CD4-positive, CD25-positive, alpha-beta regulatory T cell (primary cell): ENCODE results near the gene CCDC3. TPM values are rescaled to one million over a fixed set of nuclear protein-coding genes. Genes with fewer than 3 reads are reported as not detected.

Experiments
- ATAC-seq, 2 donors: fragments of 150-1000 bp; cut with Tn5 transposase; one replicate each; pipeline ENCODE4 v1.10.0; 2021; ENCODE audit warnings: low read depth in 2 of 2, moderate number of reproducible peaks in 2 of 2, moderate library complexity in 1 of 2
- DNase-seq, 3 donors: peaks; one replicate each; pipeline versions ENCODE4 v3.0.0 to v3.0.0-alpha.2; 2012 to 2022; ENCODE audit warnings: mixed read lengths in 1 of 3
- H3K27ac ChIP-seq: one replicate; pipeline ENCODE4 v1.7.0; 2013; ENCODE audit warnings: mild to moderate bottlenecking, low read length; ENCODE audit not compliant: insufficient read depth, poor library complexity, severe bottlenecking
- H3K27me3 ChIP-seq: one replicate; pipeline ENCODE4 v1.7.0; 2013; ENCODE audit warnings: low read length; ENCODE audit not compliant: control insufficient read depth, insufficient read depth
- H3K36me3 ChIP-seq: one replicate; pipeline ENCODE4 v1.7.0; 2013; ENCODE audit warnings: mild to moderate bottlenecking, low read length, moderate library complexity; ENCODE audit not compliant: control insufficient read depth, insufficient read depth
- H3K4me1 ChIP-seq: 2 replicates; pipeline ENCODE4 v1.7.0; 2013; ENCODE audit warnings: mild to moderate bottlenecking, low read length; ENCODE audit not compliant: insufficient read depth, control insufficient read depth, poor library complexity, severe bottlenecking
- H3K4me3 ChIP-seq: one replicate; pipeline ENCODE4 v1.7.0; 2013; ENCODE audit warnings: low read depth, mild to moderate bottlenecking, low read length, moderate library complexity
- H3K9me3 ChIP-seq, 2 experiments: 1 replicate in 1 of 2; 2 replicates in 1 of 2; pipeline ENCODE4 v1.7.0; 2013; ENCODE audit warnings: low read length in 2 of 2, mild to moderate bottlenecking in 1 of 2, moderate library complexity in 1 of 2; ENCODE audit not compliant: control insufficient read depth in 2 of 2
- H3K27ac Mint-ChIP-seq, 3 donors: one replicate each; pipeline ENCODE4 v1.8.0; 2020 to 2022; ENCODE audit warnings: mild to moderate bottlenecking in 3 of 3, mixed read lengths in 3 of 3, moderate library complexity in 2 of 3
- H3K27me3 Mint-ChIP-seq: one replicate; pipeline ENCODE4 v1.8.0; 2022; ENCODE audit warnings: mild to moderate bottlenecking, mixed read lengths
- H3K36me3 Mint-ChIP-seq: one replicate; pipeline ENCODE4 v1.8.0; 2020; ENCODE audit warnings: mixed read lengths
- H3K4me1 Mint-ChIP-seq, 4 donors: one replicate each; pipeline ENCODE4 v1.8.0; 2020 to 2022; ENCODE audit warnings: mixed read lengths in 4 of 4, mild to moderate bottlenecking in 1 of 4
- H3K4me3 Mint-ChIP-seq, 4 donors: one replicate each; pipeline ENCODE4 v1.8.0; 2020 to 2022; ENCODE audit warnings: mild to moderate bottlenecking in 4 of 4, mixed read lengths in 4 of 4, moderate library complexity in 3 of 4
- H3K9me3 Mint-ChIP-seq, 7 donors: one replicate each; pipeline ENCODE4 v1.8.0; 2020 to 2022; ENCODE audit warnings: mixed read lengths in 7 of 7, mild to moderate bottlenecking in 3 of 7, moderate library complexity in 2 of 7
- polyA plus RNA-seq, 4 donors: library from polyadenylated mRNA; unstranded; fragments of 300-500 nt; fragmentation: Illumina TruSeq; gene quantifications; one replicate each; pipeline ENCODE4 v1.2.3, GENCODE V29; 2021
- total RNA-seq: library from RNA; stranded (reverse); gene quantifications from one replicate; pipeline ENCODE4 v1.2.3, GENCODE V29; 2022

Gene CCDC3
- total RNA-seq, result 0.15 TPM
- not detected for polyA plus RNA-seq

DNA sequence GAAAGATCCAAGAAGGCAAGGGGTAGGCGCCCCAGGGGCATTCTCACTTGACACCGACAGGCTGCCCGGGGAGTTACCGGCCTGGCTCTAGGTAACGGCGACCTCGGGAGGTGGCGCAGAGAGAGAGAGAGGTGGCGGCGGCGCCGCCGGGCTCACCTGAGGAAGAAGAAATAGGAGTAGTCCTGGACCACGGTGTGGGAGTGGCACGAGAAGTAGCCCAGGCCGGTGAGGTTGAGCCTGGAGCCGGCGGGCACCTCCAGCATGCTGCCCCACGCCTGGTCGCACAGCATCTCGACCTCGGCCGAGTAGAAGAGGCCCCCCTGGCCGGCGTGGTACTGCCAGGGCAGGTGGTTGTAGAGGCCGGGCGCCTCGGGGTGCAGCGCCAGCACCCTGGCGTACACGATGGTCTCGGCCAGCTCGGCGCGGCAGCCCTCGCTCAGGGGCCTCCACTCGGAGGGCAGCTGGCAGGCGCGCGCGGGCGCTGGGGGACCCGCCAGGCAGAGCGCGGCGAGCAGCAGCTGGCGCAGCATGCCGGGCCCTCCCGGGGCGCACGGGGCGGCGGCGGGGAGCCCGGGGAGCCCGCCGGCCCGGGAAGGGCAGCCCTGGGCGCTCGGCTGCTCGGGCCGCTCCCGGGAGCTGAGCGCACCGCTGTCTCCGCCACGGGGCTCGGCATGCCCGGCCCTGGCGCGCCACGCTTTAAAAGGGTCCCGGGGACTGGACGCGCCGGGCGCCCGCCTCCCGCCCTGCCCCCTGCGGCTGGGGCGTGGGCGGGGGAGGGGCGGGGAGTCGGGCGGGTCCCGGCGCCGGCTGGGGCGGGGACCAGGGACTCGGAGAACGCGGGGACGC, at the start of gene CCDC3:
TSS of gene CCDC3 (minus strand) at position 673 of the 846 bp plus-strand sequence. CDS start at position 530, 143 bp downstream.
- H3K36me3 Mint-ChIP-seq, result no peaks in the 10 kb centered on the region
- DNase-seq (no peak), ATAC-seq (no peak)
- H3K4me3 ChIP-seq, result no peak within 1 kb of the TSS
- H3K4me3 Mint-ChIP-seq, result peak within 1 kb of the TSS in 2 of 4 donors; percentile 2 to 24
- H3K9me3 Mint-ChIP-seq, result peaks cover 0 to 2% (median 0%) of the 10 kb centered on the region in 7 donors
- no peaks in the 10 kb centered on the region for H3K9me3 ChIP-seq
- no peak within 1 kb of the TSS for H3K27ac Mint-ChIP-seq
- no peak within 1 kb of the TSS for H3K27ac ChIP-seq
- peaks cover 63% of the 10 kb centered on the region for H3K27me3 Mint-ChIP-seq
- peaks cover 31% of the 10 kb centered on the region for H3K27me3 ChIP-seq
- no peaks in the 10 kb centered on the region for H3K36me3 ChIP-seq
- H3K4me1 Mint-ChIP-seq, result peaks cover 0 to 12% (median 0%) of the 10 kb centered on the region in 4 donors
- H3K4me1 ChIP-seq, result no peaks in the 10 kb centered on the region

DNA sequence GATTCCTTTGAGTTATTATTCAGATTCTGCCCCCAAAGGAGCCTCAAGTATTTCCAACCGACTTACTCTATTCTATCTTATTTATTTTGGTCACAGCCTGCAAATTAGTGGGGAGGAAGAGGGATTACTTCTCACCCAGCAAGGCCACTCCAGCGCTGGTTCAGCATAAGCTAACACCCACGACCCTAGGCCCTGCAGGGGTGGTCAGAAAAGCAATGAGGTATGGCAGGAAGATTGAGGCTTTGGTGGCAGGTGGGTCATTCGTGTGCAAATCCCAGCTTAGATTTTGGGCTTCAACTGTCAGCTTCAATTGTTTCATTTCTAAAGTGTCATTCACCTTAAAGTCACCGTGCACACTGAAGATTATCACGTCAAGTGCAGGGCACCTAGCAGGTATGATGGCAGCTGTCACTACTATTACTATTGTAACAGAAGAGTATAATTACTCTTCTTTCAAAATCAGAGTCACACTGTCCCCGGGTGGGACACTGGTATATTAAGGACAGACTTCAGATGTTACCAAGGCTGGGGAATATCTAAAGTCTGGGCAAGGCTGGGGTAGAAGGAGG, 49.7 kb upstream of the CCDC3 start:
- DNase-seq, result no peak
- Mint-ChIP-seq H3K27ac (no peak overlapping the region), H3K9me3 (peaks cover 0 to 1% (median 0%) of the 10 kb centered on the region in 7 donors), H3K27me3 (peaks cover 27% of the 10 kb centered on the region), H3K4me3 (no peak overlapping the region), H3K4me1 (no peaks in the 10 kb centered on the region), H3K36me3 (no peaks in the 10 kb centered on the region)
- peaks cover 3% of the 10 kb centered on the region for H3K27me3 ChIP-seq
- ATAC-seq, result no peak
- no peaks in the 10 kb centered on the region for H3K4me1 ChIP-seq
- no peak overlapping the region for H3K4me3 ChIP-seq
- no peak overlapping the region for H3K27ac ChIP-seq
- no peaks in the 10 kb centered on the region for H3K9me3 ChIP-seq
- H3K36me3 ChIP-seq, result no peaks in the 10 kb centered on the region

DNA sequence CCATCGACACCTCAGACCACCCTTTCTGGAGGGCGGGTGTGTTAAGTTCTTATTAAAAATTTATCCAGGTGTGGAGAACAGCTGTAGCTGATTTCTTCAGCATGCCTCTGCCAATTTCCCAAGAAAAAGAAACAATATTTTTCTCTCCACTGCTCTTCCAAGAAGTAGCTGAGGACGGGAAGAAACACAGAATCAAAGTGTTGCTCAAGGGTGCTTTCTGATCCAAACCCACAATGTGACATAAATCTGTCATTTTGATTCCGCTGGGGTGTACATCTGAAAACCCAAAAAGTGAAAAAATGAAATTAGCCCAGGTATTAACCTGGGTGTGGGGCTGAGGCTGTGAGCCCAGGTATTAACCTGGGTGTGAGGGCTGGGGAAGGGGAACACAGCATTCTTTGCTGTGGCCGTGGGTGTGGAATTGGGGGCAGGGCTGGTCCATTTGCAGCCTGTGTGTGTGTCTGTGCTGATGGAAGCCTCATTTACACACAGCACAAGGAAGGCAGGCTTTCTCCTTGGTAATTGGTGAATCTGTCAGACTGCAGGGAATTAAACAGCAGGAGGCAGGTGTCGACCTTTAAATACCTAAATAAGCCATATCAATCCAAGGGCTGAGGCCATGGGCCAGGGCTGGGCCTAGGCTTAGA, 48.4 kb upstream of the CCDC3 start:
- peaks cover 0 to 1% (median 0%) of the 10 kb centered on the region in 7 donors for H3K9me3 Mint-ChIP-seq
- H3K36me3 Mint-ChIP-seq, result no peaks in the 10 kb centered on the region
- no peaks in the 10 kb centered on the region for H3K4me1 ChIP-seq
- no peak overlapping the region for H3K4me3 Mint-ChIP-seq
- H3K4me1 Mint-ChIP-seq, result no peaks in the 10 kb centered on the region
- ATAC-seq (no peak), DNase-seq (no peak)
- H3K27me3 ChIP-seq, result peaks cover 3% of the 10 kb centered on the region
- H3K27me3 Mint-ChIP-seq, result peaks cover 20% of the 10 kb centered on the region
- H3K27ac ChIP-seq, result no peak overlapping the region
- H3K4me3 ChIP-seq, result no peak overlapping the region
- no peak overlapping the region for H3K27ac Mint-ChIP-seq
- no peaks in the 10 kb centered on the region for H3K9me3 ChIP-seq
- H3K36me3 ChIP-seq, result no peaks in the 10 kb centered on the region

DNA sequence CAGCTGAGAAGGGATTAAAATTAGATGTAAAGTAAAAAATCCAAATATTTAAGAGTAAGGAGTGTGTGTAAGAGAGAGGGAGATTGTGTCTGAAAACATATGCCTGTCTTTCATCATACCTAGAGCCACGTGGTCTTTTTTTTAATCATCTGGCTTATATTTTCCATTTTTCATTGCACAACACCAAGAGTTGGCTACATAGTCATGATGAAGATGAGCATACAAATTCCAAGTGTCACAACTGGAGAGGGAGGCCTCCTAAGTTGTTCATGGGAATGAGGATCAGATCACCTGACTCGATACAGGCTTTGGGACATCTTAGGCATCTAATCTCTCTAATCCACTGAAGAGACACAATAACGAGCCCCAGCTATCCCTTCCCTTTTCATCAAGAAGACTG, 47.2 kb upstream of the CCDC3 start:
- Histone ChIP-seq H3K36me3 (no peaks in the 10 kb centered on the region), H3K4me1 (no peaks in the 10 kb centered on the region), H3K9me3 (no peaks in the 10 kb centered on the region), H3K27me3 (peaks cover 3% of the 10 kb centered on the region), H3K27ac (no peak overlapping the region), H3K4me3 (no peak overlapping the region)
- DNase-seq (no peak), ATAC-seq (no peak)
- H3K27me3 Mint-ChIP-seq, result peaks cover 20% of the 10 kb centered on the region
- H3K9me3 Mint-ChIP-seq, result peaks cover 0 to 1% (median 0%) of the 10 kb centered on the region in 7 donors
- no peaks in the 10 kb centered on the region for H3K36me3 Mint-ChIP-seq
- H3K4me3 Mint-ChIP-seq, result no peak overlapping the region
- no peak overlapping the region for H3K27ac Mint-ChIP-seq
- no peaks in the 10 kb centered on the region for H3K4me1 Mint-ChIP-seq

DNA sequence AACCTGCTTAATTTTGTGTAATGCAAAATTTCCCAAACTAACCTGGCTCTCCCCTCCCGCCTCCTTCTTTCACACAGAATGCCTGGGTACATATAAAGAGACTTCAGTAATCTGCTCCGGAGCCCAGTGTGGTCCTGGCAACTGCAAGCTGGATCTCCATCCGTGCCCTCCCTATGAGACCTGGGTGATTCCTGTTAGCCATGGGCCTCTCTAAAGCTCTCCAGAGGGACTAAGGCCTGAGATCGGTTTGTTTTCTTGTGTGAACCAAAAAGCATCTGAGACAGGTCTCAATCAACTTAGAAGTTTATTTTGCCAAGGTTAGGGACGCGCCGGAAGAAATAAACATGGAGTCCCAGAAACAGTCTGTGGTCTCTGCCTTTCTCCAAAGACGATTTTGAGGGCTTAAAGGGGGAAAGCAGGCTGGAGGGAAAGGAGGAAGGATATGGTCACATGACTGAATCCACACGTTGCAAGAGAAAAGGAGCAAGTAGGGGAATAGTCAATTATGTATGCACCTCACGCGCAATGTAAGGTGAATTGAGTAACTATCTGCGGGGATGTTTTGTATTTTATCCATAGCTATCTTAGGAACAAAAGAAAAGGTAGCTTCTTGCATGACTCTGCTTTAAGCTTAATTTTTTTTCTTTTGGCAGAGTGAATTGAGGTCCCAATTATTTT, 46.2 kb upstream of the CCDC3 start:
- H3K27me3 Mint-ChIP-seq, result peaks cover 20% of the 10 kb centered on the region
- H3K27ac ChIP-seq, result no peak overlapping the region
- H3K27ac Mint-ChIP-seq, result no peak overlapping the region
- H3K4me3 ChIP-seq, result no peak overlapping the region
- no peak for DNase-seq
- peaks cover 0 to 4% of the 10 kb centered on the region in 2 experiments for H3K9me3 ChIP-seq
- no peak for ATAC-seq
- H3K4me1 ChIP-seq, result no peaks in the 10 kb centered on the region
- H3K27me3 ChIP-seq, result peaks cover 3% of the 10 kb centered on the region
- H3K9me3 Mint-ChIP-seq, result peaks cover 0 to 2% (median 0%) of the 10 kb centered on the region in 7 donors
- no peaks in the 10 kb centered on the region for H3K36me3 ChIP-seq
- H3K36me3 Mint-ChIP-seq, result no peaks in the 10 kb centered on the region
- no peak overlapping the region for H3K4me3 Mint-ChIP-seq
- no peaks in the 10 kb centered on the region for H3K4me1 Mint-ChIP-seq

DNA sequence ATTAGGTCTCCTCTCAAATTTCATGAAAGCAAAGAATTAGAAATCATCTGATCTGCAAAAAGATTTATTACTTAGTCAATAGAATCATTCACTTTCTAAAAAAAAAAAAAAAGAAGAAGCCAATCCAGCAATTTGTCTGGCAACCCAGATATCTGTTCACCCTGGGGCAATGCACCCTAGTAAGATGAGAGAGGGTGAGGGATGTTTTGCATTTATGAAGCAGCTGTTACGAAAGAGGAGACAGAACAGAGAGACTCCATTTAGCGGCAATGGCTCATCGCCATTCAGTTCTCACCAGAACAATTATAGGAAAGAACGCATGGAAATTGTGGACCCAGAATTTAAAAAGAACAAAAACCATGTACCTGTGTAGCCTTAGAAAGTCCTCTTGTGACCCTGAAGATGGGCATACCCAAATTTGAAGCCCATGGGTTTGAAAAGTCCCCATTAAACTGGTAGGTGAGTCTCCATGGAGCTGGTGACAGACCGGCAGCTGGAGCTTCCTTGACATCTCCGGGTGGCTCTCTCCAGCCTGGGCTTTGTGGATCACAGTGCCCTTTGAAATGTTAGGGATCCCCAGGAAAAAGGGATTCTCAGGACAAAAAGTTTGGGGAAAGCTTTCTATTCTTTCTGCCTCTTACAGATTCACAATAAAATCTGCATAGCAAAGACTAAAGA, 45.5 kb upstream of the CCDC3 start:
- Histone ChIP-seq H3K36me3 (no peaks in the 10 kb centered on the region), H3K4me3 (no peak overlapping the region), H3K9me3 (peaks cover 0 to 4% of the 10 kb centered on the region in 2 experiments), H3K27ac (no peak overlapping the region), H3K4me1 (no peaks in the 10 kb centered on the region), H3K27me3 (peaks cover 3% of the 10 kb centered on the region)
- Mint-ChIP-seq H3K4me3 (no peak overlapping the region), H3K36me3 (no peaks in the 10 kb centered on the region), H3K27me3 (peaks cover 20% of the 10 kb centered on the region), H3K27ac (no peak overlapping the region), H3K9me3 (peaks cover 0 to 2% (median 0%) of the 10 kb centered on the region in 7 donors), H3K4me1 (no peaks in the 10 kb centered on the region)
- DNase-seq, result no peak
- ATAC-seq, result no peak

DNA sequence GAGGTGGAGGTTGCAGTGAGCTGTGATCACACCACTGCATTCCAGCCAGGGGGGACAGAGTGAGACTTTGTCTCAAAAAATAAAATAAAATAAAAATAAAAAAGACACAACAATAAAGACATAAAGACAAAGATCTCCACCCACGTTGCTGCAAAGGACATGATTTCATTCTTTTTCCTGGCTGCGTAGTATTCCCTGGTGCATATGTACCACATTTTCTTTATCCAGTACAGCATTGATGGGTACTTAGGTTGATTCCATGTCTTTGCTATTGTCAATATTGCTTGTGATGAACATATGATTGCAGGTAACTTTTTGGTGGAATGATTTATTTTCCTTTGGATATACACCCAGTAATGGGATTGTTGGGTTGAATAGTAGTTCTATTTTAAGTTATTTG, 42.0 kb upstream of the CCDC3 start:
- no peaks in the 10 kb centered on the region for H3K36me3 ChIP-seq
- peaks cover 0 to 4% of the 10 kb centered on the region in 2 experiments for H3K9me3 ChIP-seq
- no peak overlapping the region for H3K27ac ChIP-seq
- no peak overlapping the region for H3K4me3 Mint-ChIP-seq
- peaks cover 0 to 3% (median 0%) of the 10 kb centered on the region in 7 donors for H3K9me3 Mint-ChIP-seq
- no peaks in the 10 kb centered on the region for H3K4me1 Mint-ChIP-seq
- H3K27ac Mint-ChIP-seq, result no peak overlapping the region
- DNase-seq (no peak), ATAC-seq (no peak)
- H3K36me3 Mint-ChIP-seq, result no peaks in the 10 kb centered on the region
- H3K4me1 ChIP-seq, result no peaks in the 10 kb centered on the region
- no peak overlapping the region for H3K4me3 ChIP-seq
- peaks cover 16% of the 10 kb centered on the region for H3K27me3 Mint-ChIP-seq
- H3K27me3 ChIP-seq, result no peaks in the 10 kb centered on the region
